NCI-H187 treated with DMSO at 0.1 percent for 48 hours (cell line): Measurements from ENCODE around the gene LRTM1.

Source experiments
- DNase-seq: peaks from one replicate; lab custom pipeline; 2025; lab: John Stamatoyannopoulos, UW

Gene LRTM1

DNA sequence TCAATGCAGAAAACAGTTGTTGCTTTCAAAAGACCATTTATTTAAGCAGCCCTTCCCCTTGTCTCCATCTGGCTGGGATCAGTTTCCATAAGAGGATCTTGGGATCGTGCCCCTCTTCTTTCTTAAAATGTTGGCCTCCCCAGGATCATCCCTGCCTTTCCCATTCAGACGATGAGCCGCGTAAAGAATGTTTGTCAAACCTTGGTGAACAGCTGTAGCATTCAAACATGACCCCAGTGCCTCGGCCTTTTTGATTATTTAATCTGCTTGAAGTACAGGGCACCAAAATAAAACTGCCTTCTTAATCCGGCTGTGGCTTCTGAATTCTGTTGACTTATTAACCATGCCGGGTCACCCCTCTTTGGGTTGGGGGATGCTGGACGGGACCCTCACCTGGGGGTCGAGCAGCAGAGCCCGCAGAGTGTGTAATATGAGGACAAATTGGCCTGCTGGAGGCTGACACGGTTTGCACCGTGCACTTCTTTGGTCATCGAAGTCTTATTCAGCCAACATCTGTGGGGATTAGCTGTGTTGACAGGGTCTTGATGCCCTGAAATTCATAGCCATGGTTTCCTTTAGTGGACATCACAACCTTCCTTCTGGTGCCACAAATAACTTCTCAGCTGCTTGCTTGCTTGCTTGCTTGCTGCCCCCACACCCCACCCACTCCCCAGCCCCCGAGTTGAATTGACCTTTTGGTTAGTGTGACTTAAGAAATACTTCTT, at the start of gene LRTM1:
Gene LRTM1, minus strand, starts transcription at position 14 of the 725 bp plus-strand sequence. CDS start 148 bp downstream, outside the sequence.
- no peak for DNase-seq

DNA sequence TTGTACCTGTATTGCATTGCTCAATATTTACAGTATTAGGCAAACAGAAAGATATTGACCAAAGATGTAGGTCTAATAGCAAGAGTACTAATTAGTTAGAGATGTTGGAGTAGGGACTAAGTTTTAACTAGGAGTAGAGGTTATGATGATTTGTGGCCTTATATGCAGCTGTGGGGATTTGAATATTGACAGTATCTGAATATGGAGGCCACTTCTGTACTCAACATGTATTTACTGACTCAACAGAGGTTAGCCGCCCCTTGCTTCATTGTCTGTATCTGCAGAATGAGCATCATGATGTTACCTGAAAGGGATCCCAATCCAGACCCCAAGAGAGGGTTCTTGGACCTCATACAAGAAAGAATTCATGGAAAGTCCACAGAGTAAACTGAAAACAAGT, 49.6 kb upstream of the LRTM1 start:
- no peak for DNase-seq

DNA sequence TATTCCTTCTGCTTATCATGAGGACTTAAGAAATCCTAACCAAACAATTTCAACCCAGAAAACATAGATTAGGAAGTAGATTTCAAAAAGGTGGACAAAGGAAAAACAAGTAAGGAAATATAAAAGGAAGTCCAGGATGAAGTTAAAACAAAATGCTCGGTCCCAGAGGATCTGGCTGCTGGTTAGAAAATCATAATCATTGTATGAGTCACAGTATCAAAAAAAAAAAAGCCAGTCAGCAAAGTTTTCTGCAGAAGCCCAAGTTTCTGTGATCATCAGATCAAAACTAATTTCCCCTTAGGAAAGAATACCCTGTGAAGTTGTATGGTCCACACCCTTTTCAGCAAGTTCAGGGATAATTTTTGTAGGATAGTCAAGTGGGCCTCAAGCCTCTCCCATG, 43.0 kb upstream of the LRTM1 start:
- DNase-seq = no peak

DNA sequence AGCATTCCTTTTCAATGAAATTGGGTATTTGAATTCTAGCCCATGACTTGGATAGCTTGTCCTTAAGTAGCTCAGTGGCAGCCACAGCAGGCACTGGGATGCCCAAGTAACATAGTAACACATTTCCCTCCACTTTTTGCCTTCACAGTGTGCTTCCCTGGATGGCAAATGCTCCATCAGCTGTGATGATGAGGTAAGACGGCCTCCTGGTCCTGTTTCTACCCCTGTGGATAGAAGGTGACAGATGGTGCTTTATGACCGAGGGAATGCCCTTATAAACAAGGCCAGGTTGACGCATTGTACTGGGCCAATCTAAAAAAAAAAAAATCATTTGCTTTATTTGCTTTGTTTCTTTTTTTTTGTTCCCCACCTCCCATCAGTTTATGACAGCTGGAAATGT, 41.8 kb upstream of the LRTM1 start:
- DNase-seq = no peak

DNA sequence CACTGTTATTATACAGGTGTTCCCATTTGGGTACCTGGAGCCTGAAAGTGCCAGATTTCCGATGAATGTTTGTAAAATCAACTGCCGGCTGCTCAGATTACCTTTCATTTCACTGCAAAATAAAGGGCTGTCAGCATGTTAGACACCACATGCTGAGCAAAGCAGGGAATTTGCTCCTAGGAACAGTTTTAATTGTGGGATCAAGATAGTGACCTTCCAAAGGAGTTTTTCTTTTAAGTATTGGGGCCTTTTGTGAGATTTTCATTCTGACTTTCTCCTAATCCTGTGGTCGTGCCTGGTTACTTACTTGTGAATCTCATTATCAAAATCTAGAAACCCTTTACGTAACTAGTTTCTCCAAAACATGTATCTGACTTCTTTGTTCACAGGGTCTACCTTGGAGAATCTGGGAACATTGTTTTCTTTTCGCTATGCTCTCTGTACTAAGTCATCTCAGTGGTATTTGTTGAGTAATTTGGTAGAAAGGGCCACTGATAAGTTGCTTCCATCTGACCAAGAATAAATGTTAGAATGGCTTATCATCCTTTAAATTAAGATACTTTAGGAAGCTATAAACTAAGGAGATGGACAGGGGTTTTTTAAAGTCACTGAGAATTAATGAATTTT, 40.8 kb upstream of the LRTM1 start:
- DNase-seq = no peak

GRCh38 chr3:54967731-54968161, 39.9 kb upstream of the LRTM1 start:
- DNase-seq = no peak

GRCh38 chr3:54966979-54967378, 39.1 kb upstream of the LRTM1 start:
- DNase-seq = no peak

DNA sequence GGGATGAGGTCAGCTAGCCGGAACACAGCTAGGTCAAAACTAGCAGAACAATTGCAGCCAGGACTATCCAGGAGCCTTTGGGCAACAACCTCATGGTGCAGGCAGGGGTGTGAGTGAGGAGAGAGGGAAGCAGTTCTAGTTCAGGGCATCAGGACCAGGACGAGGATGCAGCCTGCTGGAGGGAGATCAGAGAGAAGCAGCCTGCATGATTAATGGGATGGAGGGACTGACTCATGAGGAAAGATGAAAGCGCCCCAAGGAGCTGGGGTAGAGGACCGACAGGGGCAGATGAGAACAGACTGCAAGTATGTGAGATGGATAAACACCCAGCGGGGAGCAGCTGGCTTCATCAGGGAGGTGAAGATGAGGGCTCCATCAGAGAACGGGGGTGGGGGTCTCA, 37.9 kb upstream of the LRTM1 start:
- no peak for DNase-seq

- DNase-seq = no peak
Measured at GRCh38 chr3:54964081-54964480, 36.2 kb upstream of the LRTM1 start.

DNA sequence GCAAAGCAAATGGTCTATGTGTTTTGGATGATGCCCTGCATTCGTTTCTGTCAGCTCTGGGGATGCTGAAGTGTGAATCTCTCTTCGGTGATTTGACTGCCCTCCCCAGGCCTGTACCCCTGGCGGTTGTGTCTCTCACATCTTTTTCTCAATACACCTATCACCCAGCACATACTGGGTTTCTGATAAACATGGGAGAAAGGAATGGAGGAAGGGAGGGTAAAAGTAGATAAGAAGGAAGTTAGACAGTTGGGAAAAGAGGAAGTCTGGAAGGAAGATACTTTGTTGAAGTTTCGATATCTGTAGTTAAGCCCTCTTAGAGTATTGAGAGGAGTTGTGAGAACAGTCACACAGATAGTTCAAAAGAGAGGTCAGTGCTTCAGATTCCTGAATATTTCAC, 35.8 kb upstream of the LRTM1 start:
- no peak for DNase-seq

DNA sequence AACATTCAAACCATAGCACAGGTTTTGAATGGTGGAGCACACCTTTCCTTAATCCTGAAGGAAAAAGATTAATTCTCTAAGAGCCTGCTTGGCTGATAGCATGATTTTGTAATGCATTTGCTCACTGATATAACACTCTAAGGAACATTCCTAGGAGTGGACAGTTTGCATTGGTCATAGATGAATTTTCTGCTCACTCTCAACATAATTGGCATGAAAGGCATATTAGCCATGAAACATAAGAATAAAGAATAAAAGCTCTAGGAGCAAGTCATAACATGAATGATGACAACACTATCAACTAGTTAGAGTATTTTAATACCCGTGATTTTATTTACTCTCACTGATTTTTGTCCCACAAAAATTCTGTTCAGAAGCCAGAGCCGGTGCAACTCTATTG, 34.3 kb upstream of the LRTM1 start:
- no peak for DNase-seq

DNA sequence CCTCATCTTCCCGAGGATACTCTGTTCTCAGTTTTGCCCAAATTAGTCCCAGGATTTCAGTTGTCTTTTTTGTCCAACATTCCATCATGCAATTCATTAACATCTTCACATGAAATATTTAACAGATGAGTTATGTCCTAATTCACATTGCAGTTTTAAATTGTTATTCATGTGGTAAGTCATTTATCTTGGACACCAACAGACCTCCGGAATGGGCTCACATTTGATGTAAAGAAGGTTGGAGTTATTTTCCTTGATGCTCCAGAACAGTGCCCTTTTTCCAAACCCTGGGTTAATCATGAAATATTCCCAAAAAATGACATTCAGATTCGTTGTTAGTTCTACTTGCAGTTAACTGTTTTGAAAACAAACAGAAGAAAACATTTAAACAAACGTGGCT, 32.8 kb upstream of the LRTM1 start:
- no peak for DNase-seq

DNA sequence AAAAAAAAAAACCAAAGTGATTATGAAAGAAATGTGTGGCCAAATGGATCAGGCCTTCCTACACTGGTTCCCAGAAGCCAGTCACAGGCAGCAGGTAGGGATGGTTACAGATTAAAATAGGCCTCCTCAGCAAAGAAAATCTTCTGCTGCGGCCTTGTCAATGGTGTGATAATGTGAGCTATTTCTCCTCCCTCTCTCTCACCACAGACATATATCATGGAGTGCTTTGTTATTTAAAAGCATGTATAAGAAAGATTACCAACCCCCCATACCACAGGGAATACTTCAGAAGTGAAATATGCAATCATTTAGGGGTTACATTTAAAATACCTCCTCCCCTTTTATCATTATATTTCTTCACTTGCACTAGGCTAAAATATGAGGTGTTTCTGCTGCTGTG, 32.2 kb upstream of the LRTM1 start:
- no peak for DNase-seq

DNA sequence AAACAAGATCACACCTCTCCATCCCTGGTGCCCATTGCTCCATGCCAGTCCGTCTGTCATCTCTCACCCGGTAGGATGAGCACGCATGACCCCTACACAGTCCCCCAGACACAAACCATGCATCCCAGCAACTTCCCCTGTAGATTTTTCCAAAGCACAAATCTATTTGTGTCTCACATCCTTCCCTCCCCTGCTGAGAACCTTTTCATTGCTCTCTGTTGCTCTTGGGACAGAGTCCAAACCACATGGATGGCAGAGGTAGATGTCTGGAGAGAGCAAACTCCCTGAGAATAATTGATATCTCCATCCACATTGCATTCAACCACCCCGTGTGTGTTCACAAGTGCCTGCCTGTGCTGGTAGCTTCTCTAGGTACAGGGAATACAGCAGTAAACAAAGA, 29.9 kb upstream of the LRTM1 start:
- no peak for DNase-seq

- no peak for DNase-seq
Measured at GRCh38 chr3:54955941-54956340, 28.1 kb upstream of the LRTM1 start.

DNA sequence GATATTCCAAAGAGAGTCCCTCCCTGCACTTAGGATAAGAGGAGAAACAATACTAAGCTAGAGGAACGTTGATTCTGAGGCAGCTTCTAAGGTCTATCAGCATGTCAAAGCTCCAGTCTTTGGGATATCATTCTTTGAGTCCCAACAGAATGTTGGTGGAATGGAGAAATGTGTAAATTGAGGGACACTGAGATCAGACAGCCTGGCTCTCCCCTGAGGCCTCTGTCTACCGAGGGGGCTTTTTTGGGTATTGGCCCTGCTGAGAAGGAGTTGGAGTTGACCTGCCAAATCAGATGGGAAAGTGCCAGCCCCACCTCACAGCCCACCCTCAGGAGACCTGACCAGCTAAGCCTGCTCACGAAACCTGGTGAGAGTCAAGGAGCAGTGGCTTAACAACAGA, 27.6 kb upstream of the LRTM1 start:
- no peak for DNase-seq

- DNase-seq = no peak
Measured at GRCh38 chr3:54954521-54954920, 26.7 kb upstream of the LRTM1 start.

GRCh38 chr3:54954022-54954421, 26.2 kb upstream of the LRTM1 start:
- no peak for DNase-seq

DNA sequence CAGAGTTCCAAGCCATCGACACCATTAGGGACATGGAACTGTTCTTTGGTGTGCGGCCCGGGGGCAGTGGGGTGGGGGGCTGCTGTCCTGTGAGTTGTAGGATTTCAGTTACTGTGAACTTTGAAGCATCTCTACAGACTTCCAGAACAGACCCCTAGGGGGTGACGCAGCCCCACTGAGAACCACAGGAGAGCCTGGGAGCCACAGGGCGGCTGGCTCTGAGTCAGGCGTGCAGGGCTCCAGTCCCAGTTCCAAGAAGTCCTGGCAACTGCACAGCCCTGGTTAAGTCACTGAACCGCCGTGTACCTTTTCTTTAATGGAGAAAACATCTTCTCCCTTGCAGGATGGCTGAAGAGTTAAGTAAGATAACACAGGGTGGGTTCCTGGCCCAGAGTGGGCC, 23.5 kb upstream of the LRTM1 start:
- DNase-seq = no peak

DNA sequence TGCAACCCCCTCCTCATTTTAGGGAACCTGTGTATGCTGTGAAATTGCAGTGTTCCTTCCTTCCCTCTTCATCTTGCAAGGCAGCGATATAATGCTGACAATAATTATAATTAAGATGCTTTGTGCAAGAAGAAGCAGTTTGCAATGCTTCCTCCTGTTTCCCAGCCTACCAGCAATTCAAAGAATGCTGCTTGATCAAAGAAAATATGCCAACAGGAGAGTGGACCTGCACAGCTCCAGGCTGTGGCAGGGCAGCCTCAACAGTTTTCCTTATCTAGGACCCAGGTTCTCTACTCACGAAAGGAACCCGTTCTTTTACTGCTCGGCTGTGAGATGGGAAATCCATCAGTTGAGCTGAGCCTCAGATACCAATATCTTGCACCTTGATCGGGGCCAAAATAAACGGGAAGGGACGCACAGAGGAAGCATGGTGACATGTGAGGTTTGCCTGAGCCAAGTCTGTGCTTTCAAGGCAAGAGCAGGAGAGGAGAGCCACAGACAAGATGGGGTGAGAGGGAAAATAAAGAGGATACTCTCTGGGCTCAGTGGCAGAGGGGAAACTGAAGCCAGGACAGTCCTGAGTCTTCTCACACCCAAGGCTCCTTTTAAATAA, 22.6 kb upstream of the LRTM1 start:
- no peak for DNase-seq

DNA sequence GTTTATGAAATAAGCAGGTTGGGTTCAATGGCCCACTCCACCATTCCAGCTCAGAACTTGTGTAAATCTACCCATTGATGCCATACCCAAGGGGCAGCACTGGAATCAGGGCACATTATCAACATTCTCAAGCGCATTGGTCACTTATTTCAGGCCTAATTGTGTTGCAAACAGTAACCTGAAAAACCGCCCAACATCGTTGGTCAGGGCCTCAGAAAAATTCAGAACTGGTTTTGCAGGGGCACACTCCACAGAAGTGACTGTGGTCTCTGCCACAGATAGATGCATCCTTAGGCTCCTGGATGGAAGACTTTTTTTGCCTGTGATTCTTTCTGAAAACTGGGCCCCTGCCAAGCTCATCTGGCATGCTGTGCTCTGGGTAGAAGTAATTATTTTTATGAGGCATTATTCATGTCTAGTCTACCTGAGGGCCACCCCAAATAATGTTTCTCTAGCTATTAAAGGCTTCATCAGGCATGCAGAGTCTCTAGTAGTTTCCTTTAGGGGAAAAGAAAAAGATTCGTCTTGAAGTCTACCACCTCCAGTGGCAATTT, 21.7 kb upstream of the LRTM1 start:
- no peak for DNase-seq

DNA sequence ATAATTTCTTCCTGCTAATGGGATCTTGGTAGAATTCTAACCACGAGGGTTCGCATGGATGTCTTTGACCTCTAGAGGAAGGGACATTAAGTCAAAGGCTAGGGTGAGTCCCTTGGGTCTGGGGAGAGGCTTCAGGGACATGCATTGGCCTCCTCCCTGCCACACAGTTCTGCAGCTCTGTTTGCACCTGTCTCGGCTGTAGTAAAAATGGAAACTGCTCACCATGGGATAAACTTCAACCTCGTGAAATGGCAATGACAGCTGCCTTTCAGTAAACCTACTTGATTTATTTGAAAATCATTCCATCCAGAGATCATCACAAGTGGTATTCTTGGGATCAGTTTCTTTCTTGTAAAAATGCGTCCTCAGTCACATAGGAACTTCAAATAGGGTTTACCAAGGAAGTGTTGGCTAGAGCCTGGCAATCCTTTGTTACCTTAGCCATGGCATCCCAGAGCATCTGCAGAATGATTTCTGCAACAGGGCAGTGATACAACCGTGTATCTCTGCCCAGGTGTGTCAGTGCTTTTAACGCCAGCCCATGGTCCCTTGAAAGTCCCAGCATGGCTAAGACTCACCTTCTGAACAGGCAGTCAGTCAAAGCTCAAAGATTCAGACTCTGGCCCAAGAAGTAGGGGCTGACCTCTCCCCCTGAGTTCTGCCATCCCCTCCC, 14.0 kb upstream of the LRTM1 start:
- DNase-seq = no peak

DNA sequence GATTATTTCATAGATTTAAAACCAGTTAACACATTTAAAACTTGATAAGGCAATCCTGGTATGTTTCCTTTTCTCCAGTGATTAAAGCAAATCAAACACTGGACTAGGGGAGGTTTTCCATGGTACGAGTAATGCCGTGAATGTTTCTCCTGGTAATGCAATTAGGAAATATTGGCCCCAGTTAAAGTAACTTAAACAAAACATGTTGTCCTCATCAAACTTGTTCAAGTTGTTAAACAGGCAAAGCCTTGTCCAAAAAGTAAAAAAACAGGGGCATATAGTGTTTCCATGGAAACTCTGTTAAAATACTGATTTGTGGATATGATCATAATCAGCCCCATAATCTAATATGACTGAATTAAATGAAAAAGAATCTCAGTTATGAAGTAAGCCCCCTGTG, 13.1 kb upstream of the LRTM1 start:
- DNase-seq = no peak
